ENCODE results near the gene RBM41. TPM values are rescaled to one million over a fixed set of nuclear protein-coding genes. Genes with fewer than 3 reads are reported as not detected.

Gene RBM41
- total and polyA plus RNA-seq, 2 experiments from 2014 or later = 40.7 to 43.5 TPM

Other genes with a start within 250 kb of the RBM41 start
- gene RIPPLY1, start 215.5 kb downstream of the RBM41 start, total RNA-seq = 0.21 TPM in 1 of 2 replicates, not detected in the other
- gene RIPPLY1, start 215.5 kb downstream of the RBM41 start, polyA plus RNA-seq = 0.55 TPM in 1 of 2 replicates, not detected in the other
- gene CLDN2, start 198.4 kb downstream of the RBM41 start, total RNA-seq = 0.09 and 0.18 TPM in 2 replicates
- 0.24 and 0.66 TPM in 2 replicates for gene CLDN2, start 198.4 kb downstream of the RBM41 start, polyA plus RNA-seq
- 6.3 and 13.0 TPM in 2 replicates for gene MORC4, start 118.6 kb downstream of the RBM41 start, total RNA-seq
- gene MORC4, start 118.6 kb downstream of the RBM41 start, polyA plus RNA-seq = 6.9 and 7.0 TPM in 2 replicates
- 9.1 and 14.4 TPM in 2 replicates for gene NUP62CL, start 87.6 kb upstream of the RBM41 start, total RNA-seq
- gene NUP62CL, start 87.6 kb upstream of the RBM41 start, polyA plus RNA-seq = 20.5 and 21.1 TPM in 2 replicates
- 0.06 TPM in 1 of 2 replicates, not detected in the other for gene DNAAF6, start 87.8 kb upstream of the RBM41 start, total RNA-seq
- not detected in 2 replicates for gene DNAAF6, start 87.8 kb upstream of the RBM41 start, polyA plus RNA-seq